Measurements from ENCODE around the gene EPG5.
"Not testable (repeated sequence)": the region's sequence is repeated elsewhere in the genome, so short reads cannot be mapped to it uniquely, and the experiment has no call there.

Gene EPG5

GRCh38 chr18:45978084-45978483, 11.0 kb upstream of the EPG5 start:
- DNase-seq (ENCODE audit: low read depth), result no peak

GRCh38 chr18:45976974-45977373, 9.8 kb upstream of the EPG5 start:
- DNase-seq (ENCODE audit: low read depth), result peak; percentile 11

- DNase-seq (ENCODE audit: low read depth), result peak; percentile 38
These were observed 9.4 kb upstream of the EPG5 start for GRCh38 chr18:45976566-45976965.

GRCh38 chr18:45974088-45974536, 7.0 kb upstream of the EPG5 start:
- DNase-seq (ENCODE audit: low read depth), result peak; percentile 80

- DNase-seq (ENCODE audit: low read depth), result not testable (repeated sequence)
These were observed 2.2 kb downstream of the EPG5 start for GRCh38 chr18:45964913-45965312.

- peak; percentile 93 for DNase-seq (ENCODE audit: low read depth)
These were observed 4.3 kb downstream of the EPG5 start for GRCh38 chr18:45962866-45963265.

- DNase-seq (ENCODE audit: low read depth), result peak; percentile 90
These were observed 4.7 kb downstream of the EPG5 start for GRCh38 chr18:45962461-45962860.

GRCh38 chr18:45959484-45959883, 7.6 kb downstream of the EPG5 start:
- not testable (repeated sequence) for DNase-seq (ENCODE audit: low read depth)

GRCh38 chr18:45958730-45959129, 8.4 kb downstream of the EPG5 start:
- DNase-seq (ENCODE audit: low read depth), result peak; percentile 40

GRCh38 chr18:45958027-45958426, 9.1 kb downstream of the EPG5 start:
- no peak for DNase-seq (ENCODE audit: low read depth)

- DNase-seq (ENCODE audit: low read depth), result peak; percentile 71
These were observed 10.0 kb downstream of the EPG5 start for GRCh38 chr18:45957100-45957499.

GRCh38 chr18:45954070-45954934, 12.8 kb downstream of the EPG5 start:
- peak; percentile 96 for DNase-seq (ENCODE audit: low read depth)

GRCh38 chr18:45951016-45951714, 16.0 kb downstream of the EPG5 start:
- peak; percentile 95 for DNase-seq (ENCODE audit: low read depth)

GRCh38 chr18:45945669-45946068, 21.5 kb downstream of the EPG5 start:
- DNase-seq (ENCODE audit: low read depth), result no peak

- no peak for DNase-seq (ENCODE audit: low read depth)
These were observed 26.4 kb downstream of the EPG5 start for GRCh38 chr18:45940724-45941123.

- DNase-seq (ENCODE audit: low read depth), result no peak
These were observed 27.9 kb downstream of the EPG5 start for GRCh38 chr18:45939236-45939635.

GRCh38 chr18:45938488-45938935, 28.6 kb downstream of the EPG5 start:
- no peak for DNase-seq (ENCODE audit: low read depth)

GRCh38 chr18:45935591-45936335, 31.4 kb downstream of the EPG5 start:
- peak; percentile 64 for DNase-seq (ENCODE audit: low read depth)

GRCh38 chr18:45932708-45933107, 34.4 kb downstream of the EPG5 start:
- no peak for DNase-seq (ENCODE audit: low read depth)

- DNase-seq (ENCODE audit: low read depth), result no peak
These were observed 36.2 kb downstream of the EPG5 start for GRCh38 chr18:45930963-45931362.

- no peak for DNase-seq (ENCODE audit: low read depth)
These were observed 40.4 kb downstream of the EPG5 start for GRCh38 chr18:45926691-45927090.

GRCh38 chr18:45926085-45926484, 41.0 kb downstream of the EPG5 start:
- DNase-seq (ENCODE audit: low read depth), result no peak

All from EH (cell line).